Testis (tissue), 2 donors: ENCODE results near the gene IL5RA.

Experiments used
- POLR2A ChIP-seq: fragments of 450-650 bp; IDR thresholded peaks from one replicate; pipeline ENCODE4 v1.6.1; 2017; ENCODE audit warnings: antibody characterized with exemption, mild to moderate bottlenecking, moderate library complexity
- TF ChIP-seq, protein P1 (sequence below), 3 experiments: fragments of 450-650 bp in 2 of 3; fragments of 200-600 bp in 1 of 3; sonication (generic) in 1 of 3; IDR thresholded peaks; one replicate each; pipeline ENCODE4 v1.5.1; 2016 to 2019; ENCODE audit warnings: antibody characterized with exemption in 3 of 3, mild to moderate bottlenecking in 2 of 3, moderate library complexity in 1 of 3

DNA sequence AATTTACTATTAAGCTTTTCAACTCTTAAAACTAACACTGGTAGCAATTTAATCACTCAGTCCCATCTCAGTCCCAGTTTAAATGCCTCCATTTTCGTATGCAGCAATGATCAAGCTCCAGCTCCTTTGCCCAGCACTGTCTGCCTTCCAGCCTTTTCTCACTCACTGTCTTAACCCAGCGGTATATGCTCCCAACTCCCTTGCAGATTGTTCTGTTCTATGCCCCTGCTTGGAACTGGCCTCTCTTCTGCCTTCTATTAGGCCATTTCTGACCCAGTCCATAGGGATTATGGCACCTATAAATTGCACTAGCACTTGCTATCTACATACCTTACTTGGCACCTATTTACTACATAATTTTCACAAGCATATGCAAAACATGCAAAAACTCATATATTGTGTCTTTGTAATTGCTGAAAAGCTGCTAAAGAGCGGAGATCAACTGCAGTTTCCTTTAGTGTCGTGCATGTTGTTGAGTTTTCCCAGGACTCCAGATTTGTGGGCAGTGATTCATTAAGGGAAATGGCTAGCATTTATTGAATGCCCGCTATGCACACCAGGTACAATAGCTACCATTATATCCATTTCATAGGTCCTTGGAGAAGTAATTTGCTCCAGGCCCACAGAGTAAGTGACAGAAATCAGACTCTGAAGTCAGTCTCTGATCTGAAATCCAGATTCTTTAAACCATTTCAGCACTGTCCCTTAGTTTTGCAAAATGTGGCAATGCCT, 44.9 kb upstream of the IL5RA start:
- TF ChIP-seq, protein P1, sequence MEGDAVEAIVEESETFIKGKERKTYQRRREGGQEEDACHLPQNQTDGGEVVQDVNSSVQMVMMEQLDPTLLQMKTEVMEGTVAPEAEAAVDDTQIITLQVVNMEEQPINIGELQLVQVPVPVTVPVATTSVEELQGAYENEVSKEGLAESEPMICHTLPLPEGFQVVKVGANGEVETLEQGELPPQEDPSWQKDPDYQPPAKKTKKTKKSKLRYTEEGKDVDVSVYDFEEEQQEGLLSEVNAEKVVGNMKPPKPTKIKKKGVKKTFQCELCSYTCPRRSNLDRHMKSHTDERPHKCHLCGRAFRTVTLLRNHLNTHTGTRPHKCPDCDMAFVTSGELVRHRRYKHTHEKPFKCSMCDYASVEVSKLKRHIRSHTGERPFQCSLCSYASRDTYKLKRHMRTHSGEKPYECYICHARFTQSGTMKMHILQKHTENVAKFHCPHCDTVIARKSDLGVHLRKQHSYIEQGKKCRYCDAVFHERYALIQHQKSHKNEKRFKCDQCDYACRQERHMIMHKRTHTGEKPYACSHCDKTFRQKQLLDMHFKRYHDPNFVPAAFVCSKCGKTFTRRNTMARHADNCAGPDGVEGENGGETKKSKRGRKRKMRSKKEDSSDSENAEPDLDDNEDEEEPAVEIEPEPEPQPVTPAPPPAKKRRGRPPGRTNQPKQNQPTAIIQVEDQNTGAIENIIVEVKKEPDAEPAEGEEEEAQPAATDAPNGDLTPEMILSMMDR (IDR thresholded peaks at IDR 0.05), result no peak
- TF ChIP-seq POLR2A, result no peak
